Measurements from ENCODE around the gene UMODL1.

DNA sequence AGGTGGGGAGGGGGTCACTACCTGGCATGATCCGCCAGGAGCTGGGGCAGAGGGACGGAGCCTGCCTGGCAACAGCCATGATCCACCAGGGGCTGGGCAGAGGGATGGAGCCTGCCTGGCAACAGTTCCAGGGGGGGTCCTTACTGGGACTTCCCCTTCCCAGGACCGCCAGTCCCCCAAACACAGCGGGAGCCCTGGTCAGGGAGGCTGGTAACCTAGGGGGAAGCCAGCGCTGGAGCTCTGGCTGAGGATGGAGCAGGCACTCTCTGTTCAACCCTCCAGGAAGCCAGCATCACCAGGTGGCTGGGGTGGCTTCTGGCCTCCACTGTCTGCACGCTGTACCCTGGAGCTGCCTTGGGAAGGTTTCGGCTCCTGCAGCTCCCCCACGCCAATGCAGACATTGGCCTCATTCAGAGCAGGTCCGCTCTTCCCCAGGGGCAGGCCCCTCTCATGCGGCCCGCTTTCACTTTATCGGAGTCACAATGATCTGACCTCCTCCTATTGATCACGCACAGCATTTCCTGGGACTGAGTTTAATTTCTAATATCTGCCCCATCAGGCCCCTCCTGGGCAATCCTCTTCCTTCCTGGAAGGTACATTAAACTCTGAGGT is 79.5 kb downstream of the UMODL1 start:
- no peak for TF ChIP-seq POLR2A (IDR thresholded peaks at IDR 0.05)
- TF ChIP-seq, protein P1, sequence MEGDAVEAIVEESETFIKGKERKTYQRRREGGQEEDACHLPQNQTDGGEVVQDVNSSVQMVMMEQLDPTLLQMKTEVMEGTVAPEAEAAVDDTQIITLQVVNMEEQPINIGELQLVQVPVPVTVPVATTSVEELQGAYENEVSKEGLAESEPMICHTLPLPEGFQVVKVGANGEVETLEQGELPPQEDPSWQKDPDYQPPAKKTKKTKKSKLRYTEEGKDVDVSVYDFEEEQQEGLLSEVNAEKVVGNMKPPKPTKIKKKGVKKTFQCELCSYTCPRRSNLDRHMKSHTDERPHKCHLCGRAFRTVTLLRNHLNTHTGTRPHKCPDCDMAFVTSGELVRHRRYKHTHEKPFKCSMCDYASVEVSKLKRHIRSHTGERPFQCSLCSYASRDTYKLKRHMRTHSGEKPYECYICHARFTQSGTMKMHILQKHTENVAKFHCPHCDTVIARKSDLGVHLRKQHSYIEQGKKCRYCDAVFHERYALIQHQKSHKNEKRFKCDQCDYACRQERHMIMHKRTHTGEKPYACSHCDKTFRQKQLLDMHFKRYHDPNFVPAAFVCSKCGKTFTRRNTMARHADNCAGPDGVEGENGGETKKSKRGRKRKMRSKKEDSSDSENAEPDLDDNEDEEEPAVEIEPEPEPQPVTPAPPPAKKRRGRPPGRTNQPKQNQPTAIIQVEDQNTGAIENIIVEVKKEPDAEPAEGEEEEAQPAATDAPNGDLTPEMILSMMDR (IDR thresholded peaks at IDR 0.05): no peak

Data from testis (tissue), 2 donors.